H1 (cell line): ENCODE measurements around the gene ZNF618. TPM values are rescaled to one million over a fixed set of nuclear protein-coding genes. Genes with fewer than 3 reads are reported as not detected.

ENCODE experiments used
- CTCF ChIA-PET: fragments of 300-600 bp; sonication (Branson Sonifier 250); formaldehyde crosslinking; loops from one replicate; lab custom pipeline; 2021; ENCODE audit not compliant: partially characterized antibody; lab: Charles Lee
- POLR2A ChIA-PET: fragments of 300-600 bp; sonication (Branson Sonifier 250); formaldehyde crosslinking; loops from one replicate; lab custom pipeline; 2021; ENCODE audit warnings: inconsistent platforms; ENCODE audit not compliant: partially characterized antibody; lab: Charles Lee
- DNase-seq, 2 experiments: peaks; one replicate each; pipeline versions ENCODE4 v3.0.0 to v3.0.0-alpha.2; 2010 to 2022; ENCODE audit warnings: low spot score in 2 of 2, low read depth in 1 of 2, mixed read lengths in 1 of 2
- FAIRE-seq: peaks from 2 replicates; lab custom pipeline; 2011; peaks lifted over from hg19 to GRCh38; lab: Jason Lieb, UNC
- H2AFZ ChIP-seq: 2 replicates; pipeline ENCODE4 v1.8.1; 2012; ENCODE audit warnings: low read length, inconsistent platforms
- H2AK5ac ChIP-seq: 2 replicates; pipeline ENCODE4 v1.6.1; 2013; ENCODE audit warnings: low read depth, low read length
- H2BK120ac ChIP-seq: replicated peaks from 2 replicates; pipeline ENCODE3; 2013; ENCODE audit warnings: low read depth, low read length, inconsistent platforms
- H2BK12ac ChIP-seq: 2 replicates; pipeline ENCODE4 v1.6.1; 2013; ENCODE audit warnings: low read depth, low read length
- H2BK15ac ChIP-seq: 2 replicates; pipeline ENCODE4 v1.6.1; 2013; ENCODE audit warnings: low read length
- H2BK20ac ChIP-seq: 2 replicates; pipeline ENCODE4 v1.6.1; 2013; ENCODE audit warnings: low read length
- H2BK5ac ChIP-seq: 2 replicates; pipeline ENCODE4 v1.6.1; 2013; ENCODE audit warnings: low read depth, low read length
- H3K14ac ChIP-seq: 2 replicates; pipeline ENCODE4 v1.6.1; 2013; ENCODE audit warnings: inconsistent platforms; ENCODE audit not compliant: insufficient read length
- H3K18ac ChIP-seq: 2 replicates; pipeline ENCODE4 v1.6.1; 2013; ENCODE audit warnings: low read length; ENCODE audit errors: extremely low read depth
- H3K23ac ChIP-seq: 2 replicates; pipeline ENCODE4 v1.6.1; 2013; ENCODE audit warnings: inconsistent platforms; ENCODE audit not compliant: insufficient read length
- H3K23me2 ChIP-seq: 2 replicates; pipeline ENCODE4 v1.6.1; 2013; ENCODE audit warnings: low read depth, low read length
- H3K27ac ChIP-seq: 2 replicates; pipeline ENCODE4 v1.6.1; 2011; ENCODE audit warnings: low read depth, low read length, inconsistent platforms
- H3K27me3 ChIP-seq, 4 experiments: replicated peaks in 1 of 4; 1 replicate in 1 of 4; 2 replicates in 3 of 4; pipeline versions ENCODE4 v1.6.1 to v1.8.1; 2011 to 2013; ENCODE audit warnings: low read length in 3 of 4, mild to moderate bottlenecking in 3 of 4, inconsistent platforms in 2 of 4, mixed read lengths in 2 of 4, moderate library complexity in 1 of 4; ENCODE audit not compliant: control insufficient read depth in 3 of 4, insufficient read depth in 3 of 4; ENCODE audit errors: extremely low read depth in 1 of 4
- H3K36me3 ChIP-seq, 4 experiments: 2 replicates each; pipeline versions ENCODE4 v1.6.1 to v1.8.1; 2011 to 2013; ENCODE audit warnings: mild to moderate bottlenecking in 4 of 4, low read length in 3 of 4, moderate library complexity in 2 of 4, control low read depth in 1 of 4, inconsistent platforms in 1 of 4; ENCODE audit not compliant: insufficient read depth in 4 of 4, control insufficient read depth in 2 of 4
- H3K4ac ChIP-seq: replicated peaks from 2 replicates; pipeline ENCODE3; 2013; ENCODE audit warnings: low read length, low read depth, mixed read lengths, inconsistent platforms; ENCODE audit not compliant: insufficient read length
- H3K4me1 ChIP-seq, 4 experiments: replicated peaks in 1 of 4; 1 replicate in 1 of 4; 2 replicates in 3 of 4; pipeline versions ENCODE4 v1.6.1 to v1.8.1; 2011 to 2013; ENCODE audit warnings: low read length in 3 of 4, inconsistent platforms in 2 of 4, mixed read lengths in 1 of 4; ENCODE audit not compliant: insufficient read depth in 4 of 4, control insufficient read depth in 3 of 4
- H3K4me2 ChIP-seq, 2 experiments: 2 replicates each; pipeline versions ENCODE4 v1.6.1 to v1.8.1; 2011 to 2013; ENCODE audit warnings: low read depth in 2 of 2, low read length in 2 of 2, control low read depth in 1 of 2, inconsistent platforms in 1 of 2, mild to moderate bottlenecking in 1 of 2; ENCODE audit not compliant: insufficient read depth in 1 of 2
- H3K4me3 ChIP-seq, 4 experiments: fragments of 200-600, 300-600 bp in 1 of 4; sonication (generic), shearing (Covaris generic), sonication (Bioruptor Twin) in 1 of 4; 2 replicates each; pipeline versions ENCODE4 v1.5.1 to v1.8.1; 2011 to 2016; ENCODE audit warnings: low read length in 4 of 4, low read depth in 3 of 4, control low read depth in 2 of 4, inconsistent platforms in 2 of 4, mild to moderate bottlenecking in 2 of 4, mixed read lengths in 1 of 4, moderate library complexity in 1 of 4; ENCODE audit not compliant: insufficient read depth in 2 of 4; ENCODE audit errors: extremely low read depth in 1 of 4
- H3K56ac ChIP-seq: replicated peaks from 2 replicates; pipeline ENCODE3; 2013; ENCODE audit warnings: low read depth, mild to moderate bottlenecking, mixed read lengths, low read length, inconsistent platforms; ENCODE audit not compliant: insufficient read length
- H3K79me1 ChIP-seq: 2 replicates; pipeline ENCODE4 v1.6.1; 2013; ENCODE audit warnings: low read depth, low read length, control low read depth
- H3K79me2 ChIP-seq, 2 experiments: 2 replicates each; pipeline versions ENCODE4 v1.6.1 to v1.8.1; 2012 to 2013; ENCODE audit warnings: low read length in 2 of 2, mild to moderate bottlenecking in 2 of 2, inconsistent platforms in 1 of 2; ENCODE audit not compliant: insufficient read depth in 2 of 2, control insufficient read depth in 1 of 2
- H3K9ac ChIP-seq, 4 experiments: replicated peaks in 1 of 4; 1 replicate in 1 of 4; 2 replicates in 3 of 4; pipeline versions ENCODE4 v1.6.1 to v1.8.1; 2011 to 2013; ENCODE audit warnings: low read depth in 3 of 4, low read length in 3 of 4, control low read depth in 2 of 4, mild to moderate bottlenecking in 2 of 4, moderate library complexity in 2 of 4, inconsistent platforms in 1 of 4; ENCODE audit errors: extremely low read depth in 1 of 4
- H3K9me3 ChIP-seq, 2 experiments: 2 replicates each; pipeline versions ENCODE4 v1.6.1 to v1.8.1; 2012 to 2013; ENCODE audit warnings: mild to moderate bottlenecking in 2 of 2, moderate library complexity in 2 of 2, control low read depth in 1 of 2, inconsistent platforms in 1 of 2, low read depth in 1 of 2, low read length in 1 of 2, mixed read lengths in 1 of 2; ENCODE audit not compliant: insufficient read depth in 2 of 2
- H4K20me1 ChIP-seq, 2 experiments: replicated peaks in 1 of 2; 2 replicates each; pipeline versions ENCODE3 to v1.8.1; 2011 to 2013; ENCODE audit warnings: inconsistent platforms in 2 of 2, low read length in 2 of 2, mild to moderate bottlenecking in 1 of 2; ENCODE audit not compliant: insufficient read depth in 2 of 2, control insufficient read depth in 1 of 2
- H4K5ac ChIP-seq: 2 replicates; pipeline ENCODE4 v1.6.1; 2013; ENCODE audit warnings: low read length, low read depth, mixed read lengths, inconsistent platforms; ENCODE audit not compliant: insufficient read length
- H4K8ac ChIP-seq: 2 replicates; pipeline ENCODE4 v1.8.0; 2013; ENCODE audit warnings: mild to moderate bottlenecking, moderate library complexity, low read length, inconsistent platforms; ENCODE audit not compliant: insufficient read depth; ENCODE audit errors: extremely low read depth
- H4K91ac ChIP-seq: replicated peaks from 2 replicates; pipeline ENCODE3; 2013; ENCODE audit warnings: low read length, mixed read lengths, inconsistent platforms; ENCODE audit not compliant: insufficient read length
- BACH1 ChIP-seq: IDR thresholded peaks from 2 replicates; pipeline ENCODE4 v1.6.1; 2012; ENCODE audit warnings: low read length, improper control_type of control experiment
- CTBP2 ChIP-seq: IDR thresholded peaks from 2 replicates; pipeline ENCODE4 v1.7.0; 2011; ENCODE audit warnings: borderline replicate concordance, mild to moderate bottlenecking, moderate library complexity, mixed read lengths, low read length; ENCODE audit not compliant: insufficient read depth, insufficient read length
- E2F6 ChIP-seq: IDR thresholded peaks from 2 replicates; pipeline ENCODE4 v1.6.1; 2012; ENCODE audit warnings: inconsistent platforms
- HDAC2 ChIP-seq, 2 experiments: fragments of 300-600 bp in 1 of 2; sonication (generic) in 1 of 2; IDR thresholded peaks; 2 replicates each; pipeline ENCODE4 v1.6.1; 2011 to 2012; ENCODE audit warnings: low read depth in 2 of 2, low read length in 2 of 2, mild to moderate bottlenecking in 2 of 2, moderate library complexity in 2 of 2, borderline replicate concordance in 1 of 2, inconsistent platforms in 1 of 2
- JUND ChIP-seq: IDR thresholded peaks from 2 replicates; pipeline ENCODE4 v1.6.1; 2011; ENCODE audit warnings: mild to moderate bottlenecking, improper control_type of control experiment, low read length
- KDM1A ChIP-seq: fragments of 200-600, 300-600 bp; sonication (generic); IDR thresholded peaks from 2 replicates; pipeline ENCODE4 v1.7.1; 2016; ENCODE audit warnings: mild to moderate bottlenecking, low read length, borderline replicate concordance
- SUZ12 ChIP-seq: fragments of 200-600 bp; sonication (generic); IDR thresholded peaks from 2 replicates; pipeline ENCODE4 v1.6.1; 2012; ENCODE audit warnings: mild to moderate bottlenecking, inconsistent platforms, low read length, moderate library complexity, mixed read lengths
- WGBS, 2 experiments: shearing (Covaris generic) in 1 of 2; methylation state at CpG; one replicate each; pipeline versions ENCODE4 v1.1.6 to v1.1.7; 2013 to 2015; ENCODE audit warnings: low lambda C conversion rate in 2 of 2, mixed read lengths in 2 of 2, inconsistent platforms in 1 of 2, low coverage in 1 of 2, missing lambda C conversion rate in 1 of 2; ENCODE audit not compliant: insufficient replicate concordance in 2 of 2, insufficient coverage in 1 of 2, insufficient read length in 1 of 2; ENCODE audit errors: extremely low coverage in 1 of 2, missing lambda C conversion rate in 1 of 2; 5-methylcytosine and 5-hydroxymethylcytosine counted together
- polyA plus RNA-seq, 7 experiments: library from polyadenylated mRNA; depleted of rRNA in 3 of 7; stranded (reverse) in 5 of 7; unstranded in 2 of 7; fragments of >200 nt in 5 of 7; fragments of 200-250 nt in 2 of 7; gene quantifications; 1 replicate in 5 of 7; 2 replicates in 1 of 7; 4 replicates in 1 of 7; pipeline versions ENCODE4 v1.2.1 to v1.2.3, GENCODE V29; 2011 to 2013; ENCODE audit warnings: missing spikeins in 2 of 7, mixed read lengths in 2 of 7
- total RNA-seq: library from RNA; stranded (reverse); fragmentation: NEBNext Ultra II Directional; extraction: Animal tissue kit (Norgen Biotek cat#: 25700); gene quantifications from 2 replicates; pipeline ENCODE4 v1.2.1, GENCODE V29; 2021

The ZNF618 gene
- total and polyA plus RNA-seq, 2 of the 8 experiments (the other 6 are each of a cell fraction or from before 2014, with no cell fraction given) = 9.6 to 28.5 TPM

GRCh38 chr9:114012126-114012525 is 136.0 kb downstream of the ZNF618 start:
- H2BK12ac ChIP-seq = no peak overlapping the region
- H3K4ac ChIP-seq = no peak overlapping the region
- H3K14ac ChIP-seq = no peak overlapping the region
- no peak overlapping the region for H2AK5ac ChIP-seq
- no peaks in the 10 kb centered on the region for H3K79me1 ChIP-seq
- H3K4me3 ChIP-seq = no peak overlapping the region
- TF ChIP-seq JUND (no peak), E2F6 (no peak), BACH1 (no peak), CTBP2 (no peak), HDAC2 (IDR thresholded peaks at IDR 0.05; ENCODE audit: borderline replicate concordance in 1 of 2, low read depth in 2 of 2, low read length in 2 of 2) (no peak), SUZ12 (no peak), KDM1A (no peak)
- DNase-seq = no peak
- ChIA-PET CTCF (interaction anchor here (0.9 to 1.3 kb wide), 2 partner anchors 57 to 275 kb away, joined by 3 to 6 read pairs; no protein-coding TSS in a partner anchor), POLR2A (no interaction called here)
- H3K9ac ChIP-seq = no peak overlapping the region
- H3K9me3 ChIP-seq = no peaks in the 10 kb centered on the region
- H3K23ac ChIP-seq = no peak overlapping the region
- H3K56ac ChIP-seq = no peak overlapping the region
- H3K23me2 ChIP-seq = no peaks in the 10 kb centered on the region
- H2BK15ac ChIP-seq = no peak overlapping the region
- H4K8ac ChIP-seq = no peak overlapping the region
- H3K4me2 ChIP-seq = no peak overlapping the region
- peaks cover 0 to 5% (median 2%) of the 10 kb centered on the region in 4 experiments; a peak in 2 of 7 replicates for H3K4me1 ChIP-seq
- no peaks in the 10 kb centered on the region for H3K79me2 ChIP-seq
- H4K5ac ChIP-seq = no peak overlapping the region
- H3K18ac ChIP-seq = no peak overlapping the region
- H3K27ac ChIP-seq = no peak overlapping the region
- H2AFZ ChIP-seq = no peak overlapping the region
- no peak overlapping the region for H2BK5ac ChIP-seq
- H4K91ac ChIP-seq = no peak overlapping the region
- 85% methylated on average over 2 of the region's 2 CpGs; no CpG with 5 or more reads in 1 of the 2 experiments for WGBS, 2 experiments
- H4K20me1 ChIP-seq = peaks cover 0 to 2% of the 10 kb centered on the region in 2 experiments
- no peaks in the 10 kb centered on the region for H3K27me3 ChIP-seq
- H3K36me3 ChIP-seq = peaks cover 0 to 16% (median 2%) of the 10 kb centered on the region in 4 experiments; a peak in 5 of 8 replicates
- FAIRE-seq = no peak
- no peak overlapping the region for H2BK120ac ChIP-seq
- no peak overlapping the region for H2BK20ac ChIP-seq
